Measurements from ENCODE around the gene PHPT1. TPM values are rescaled to one million over a fixed set of nuclear protein-coding genes. Genes with fewer than 3 reads are reported as not detected.

The PHPT1 gene
- total RNA-seq, 2 donors from 2014 or later: 140 to 154 TPM

- Histone ChIP-seq H3K27ac (peak overlapping the region in 1 of 2 donors; percentile 7), H3K4me3 (no peak overlapping the region), H3K36me3 (peaks cover 18% of the 10 kb centered on the region), H3K27me3 (no peaks in the 10 kb centered on the region), H3K9me3 (no peaks in the 10 kb centered on the region), H3K4me1 (peaks cover 0 to 45% of the 10 kb centered on the region in 2 donors)
- no peak for DNase-seq (ENCODE audit: low spot score)
- no peak for TF ChIP-seq CTCF (IDR thresholded peaks at IDR 0.05)
Observed at GRCh38 chr9:136850866-136851775, 1.9 kb downstream of the PHPT1 start.

GRCh38 chr9:136851941-136852663, 2.9 kb downstream of the PHPT1 start, which contains the start of gene MAMDC4:
MAMDC4 (plus strand) TSS chr9:136852346; CDS start chr9:136852417, 71 bp downstream.
- H3K4me3 ChIP-seq: no peak within 1 kb of the TSS
- no peaks in the 10 kb centered on the region for H3K27me3 ChIP-seq
- DNase-seq (ENCODE audit: low spot score): no peak
- H3K4me1 ChIP-seq: peaks cover 0 to 36% of the 10 kb centered on the region in 2 donors
- H3K27ac ChIP-seq: peak within 1 kb of the TSS in 1 of 2 donors; percentile 7
- peaks cover 18% of the 10 kb centered on the region for H3K36me3 ChIP-seq
- no peaks in the 10 kb centered on the region for H3K9me3 ChIP-seq
- TF ChIP-seq CTCF (IDR thresholded peaks at IDR 0.05): no peak

- peaks cover 18% of the 10 kb centered on the region for H3K36me3 ChIP-seq
- no peaks in the 10 kb centered on the region for H3K27me3 ChIP-seq
- H3K27ac ChIP-seq: no peak overlapping the region
- no peaks in the 10 kb centered on the region for H3K9me3 ChIP-seq
- H3K4me3 ChIP-seq: no peak overlapping the region
- no peak for DNase-seq (ENCODE audit: low spot score)
- no peak for TF ChIP-seq CTCF (IDR thresholded peaks at IDR 0.05)
- H3K4me1 ChIP-seq: peaks cover 0 to 28% of the 10 kb centered on the region in 2 donors
Observed at GRCh38 chr9:136852664-136853595, 3.7 kb downstream of the PHPT1 start.

- no peaks in the 10 kb centered on the region for H3K27me3 ChIP-seq
- H3K4me3 ChIP-seq: no peak overlapping the region
- peaks cover 18% of the 10 kb centered on the region for H3K36me3 ChIP-seq
- peaks cover 0 to 23% of the 10 kb centered on the region in 2 donors for H3K4me1 ChIP-seq
- H3K27ac ChIP-seq: no peak overlapping the region
- DNase-seq (ENCODE audit: low spot score): no peak
- no peak for TF ChIP-seq CTCF (IDR thresholded peaks at IDR 0.05)
- no peaks in the 10 kb centered on the region for H3K9me3 ChIP-seq
Observed at GRCh38 chr9:136853596-136854112, 4.4 kb downstream of the PHPT1 start.

Measured in right atrium auricular region (tissue), 2 donors.